NCI-H187 (cell line): ENCODE measurements around the gene KLHDC4.
"Not testable (repeated sequence)": the region's sequence is repeated elsewhere in the genome, so short reads cannot be mapped to it uniquely, and the experiment has no call there.

ENCODE experiments used
- DNase-seq, 2 experiments: peaks; one replicate each; lab custom pipeline; 2025; lab: John Stamatoyannopoulos, UW

The KLHDC4 gene

GRCh38 chr16:87742781-87743490, 22.9 kb downstream of the KLHDC4 start:
- no peak for DNase-seq

GRCh38 chr16:87741700-87742415, 23.9 kb downstream of the KLHDC4 start:
- DNase-seq: no peak

- DNase-seq: no peak
These were observed 24.8 kb downstream of the KLHDC4 start for GRCh38 chr16:87740909-87741424.

- no peak for DNase-seq
These were observed 25.3 kb downstream of the KLHDC4 start for GRCh38 chr16:87740441-87740840.

GRCh38 chr16:87739801-87740200, 26.0 kb downstream of the KLHDC4 start:
- no peak for DNase-seq

- no peak for DNase-seq
These were observed 29.8 kb downstream of the KLHDC4 start for GRCh38 chr16:87736008-87736382.

GRCh38 chr16:87735270-87736007, 30.3 kb downstream of the KLHDC4 start:
- DNase-seq: no peak

GRCh38 chr16:87734644-87735043, 31.1 kb downstream of the KLHDC4 start:
- no peak for DNase-seq

- peak; percentile 38 to 41 for DNase-seq
These were observed 32.6 kb downstream of the KLHDC4 start for GRCh38 chr16:87733190-87733589.

GRCh38 chr16:87731607-87732006, 34.2 kb downstream of the KLHDC4 start:
- no peak for DNase-seq

- DNase-seq: no peak
These were observed 36.4 kb downstream of the KLHDC4 start for GRCh38 chr16:87729266-87729954.

GRCh38 chr16:87728026-87728425, 37.8 kb downstream of the KLHDC4 start:
- DNase-seq: no peak

GRCh38 chr16:87727346-87727745, 38.4 kb downstream of the KLHDC4 start:
- no peak for DNase-seq

- DNase-seq: not testable (repeated sequence)
These were observed 39.2 kb downstream of the KLHDC4 start for GRCh38 chr16:87726577-87726976.

- DNase-seq: no peak
These were observed 40.1 kb downstream of the KLHDC4 start for GRCh38 chr16:87725596-87726235.

- no peak for DNase-seq
These were observed 41.1 kb downstream of the KLHDC4 start for GRCh38 chr16:87724490-87725291.

- DNase-seq: peak; percentile 67 to 82
These were observed 42.6 kb downstream of the KLHDC4 start for GRCh38 chr16:87723226-87723623.

- DNase-seq: no peak
These were observed 43.1 kb downstream of the KLHDC4 start for GRCh38 chr16:87722590-87723225.

- no peak for DNase-seq
These were observed 43.9 kb downstream of the KLHDC4 start for GRCh38 chr16:87721622-87722585.
